Fibroblast of villous mesenchyme (primary cell): ENCODE results near the gene SH2D7. TPM values are rescaled to one million over a fixed set of nuclear protein-coding genes. Genes with fewer than 3 reads are reported as not detected.

Source experiments
- DNase-seq: peaks from one replicate; pipeline ENCODE4 v3.0.0-alpha.2; 2010; ENCODE audit warnings: low read depth
- H3K4me3 ChIP-seq: 2 replicates; pipeline ENCODE4 v1.5.1; 2011; ENCODE audit warnings: low read depth, mild to moderate bottlenecking, low read length
- CTCF ChIP-seq: IDR thresholded peaks from 2 replicates; pipeline ENCODE4 v1.5.1; 2012; ENCODE audit warnings: low read depth, mild to moderate bottlenecking, low read length; ENCODE audit not compliant: insufficient read depth
- total RNA-seq: library from RNA; depleted of rRNA; stranded (reverse); fragments of >200 nt; gene quantifications from 2 replicates; pipeline ENCODE4 v1.2.3, GENCODE V29; 2012

Gene SH2D7
- total RNA-seq = not detected in 2 replicates

GRCh38 chr15:78092261-78093041, at the start of gene SH2D7:
SH2D7 (plus strand) TSS chr15:78092561; CDS start chr15:78092585, 24 bp downstream.
- no peak for DNase-seq
- TF ChIP-seq CTCF = no peak

GRCh38 chr15:78044407-78045155, 47.8 kb upstream of the SH2D7 start:
- no peak overlapping the region for H3K4me3 ChIP-seq
- no peak for TF ChIP-seq CTCF
- peak; percentile 83 for DNase-seq

More at GRCh38 chr15:78092261-78093041, at the start of gene SH2D7:
- H3K4me3 ChIP-seq = no peak within 1 kb of the TSS

- TF ChIP-seq CTCF = no peak
- DNase-seq = peak; percentile 37
These were observed 47.2 kb upstream of the SH2D7 start for GRCh38 chr15:78045189-78045588.

GRCh38 chr15:78046796-78047341, 45.5 kb upstream of the SH2D7 start:
- no peak for TF ChIP-seq CTCF
- no peak overlapping the region for H3K4me3 ChIP-seq
- no peak for DNase-seq

More at GRCh38 chr15:78045189-78045588, 47.2 kb upstream of the SH2D7 start:
- no peak overlapping the region for H3K4me3 ChIP-seq

DNA sequence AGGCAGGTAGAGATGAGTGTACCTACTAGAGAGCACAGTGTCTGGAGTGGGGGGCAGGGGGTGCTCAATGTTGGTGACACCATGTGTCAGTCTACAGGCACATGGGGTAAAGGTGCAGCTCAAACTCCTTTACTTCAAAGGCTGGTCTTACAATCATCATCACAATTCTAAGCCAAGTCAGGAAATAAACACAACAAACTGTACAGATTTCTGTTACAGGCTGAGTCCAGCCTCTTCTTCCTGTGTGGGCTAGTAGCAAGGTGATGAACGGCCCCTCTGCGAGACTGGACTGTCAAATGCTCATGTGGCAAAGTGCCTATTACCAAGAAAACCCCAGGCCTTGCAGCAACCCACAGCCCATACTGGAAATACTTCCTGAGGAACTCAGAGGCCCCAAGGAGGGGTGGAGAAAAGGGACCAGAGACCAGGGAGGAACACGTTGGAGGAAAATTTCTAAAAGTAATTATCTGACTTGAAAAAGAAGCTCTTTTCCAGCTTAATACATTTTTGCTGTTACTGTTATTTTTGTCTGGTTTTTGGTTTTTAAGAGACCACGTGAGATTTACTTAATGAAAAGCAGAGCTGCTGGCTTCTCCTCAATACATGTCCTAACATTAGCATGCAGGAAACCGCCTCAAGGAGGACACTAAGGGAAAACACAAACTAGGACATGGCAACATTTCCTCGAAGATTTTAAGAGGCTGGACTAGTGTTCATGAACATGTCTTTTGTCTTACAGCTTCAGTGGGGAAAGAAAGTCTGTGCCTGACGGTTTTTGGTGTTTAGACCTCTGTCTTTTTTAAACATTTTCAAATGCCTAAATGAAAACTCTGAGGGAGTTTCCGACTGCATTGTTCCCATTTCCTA, 44.4 kb upstream of the SH2D7 start:
- TF ChIP-seq CTCF = no peak
- H3K4me3 ChIP-seq = no peak overlapping the region
- peak; percentile 84 for DNase-seq

DNA sequence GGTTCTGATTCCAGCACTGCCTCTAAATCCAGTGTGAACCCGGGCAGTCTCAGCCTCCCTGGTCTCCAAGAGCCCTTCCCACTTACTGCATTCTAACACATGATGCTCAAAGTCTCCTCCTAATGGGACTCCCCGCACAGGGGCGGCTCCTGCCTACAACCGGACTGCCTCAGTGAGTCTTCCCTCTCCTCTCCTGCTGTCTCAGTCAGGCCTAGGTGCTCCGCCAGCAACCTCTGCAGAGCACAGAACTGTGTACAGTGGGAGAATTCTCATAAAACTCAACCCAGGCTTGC, 43.8 kb upstream of the SH2D7 start:
- no peak for TF ChIP-seq CTCF
- DNase-seq = no peak
- H3K4me3 ChIP-seq = no peak overlapping the region
